ENCODE data around the gene APMAP.

APMAP gene

GRCh38 chr20:24986436-24987015 lies 6.0 kb downstream of the APMAP start:
- DNase-seq, result no peak

GRCh38 chr20:24985802-24986201 lies 6.7 kb downstream of the APMAP start:
- DNase-seq, result no peak

GRCh38 chr20:24984961-24985640 lies 7.5 kb downstream of the APMAP start:
- DNase-seq, result no peak

- no peak for DNase-seq
Measured at GRCh38 chr20:24983896-24984295, 8.7 kb downstream of the APMAP start.

GRCh38 chr20:24981790-24982189 lies 10.8 kb downstream of the APMAP start:
- DNase-seq, result no peak

- DNase-seq, result no peak
Measured at GRCh38 chr20:24981282-24981681, 11.3 kb downstream of the APMAP start.

- DNase-seq, result no peak
Measured at GRCh38 chr20:24980291-24981053, 12.1 kb downstream of the APMAP start.

- no peak for DNase-seq
Measured at GRCh38 chr20:24979036-24979960, 13.3 kb downstream of the APMAP start.

- DNase-seq, result no peak
Measured at GRCh38 chr20:24978513-24978912, 14.0 kb downstream of the APMAP start.

GRCh38 chr20:24977797-24978196 lies 14.8 kb downstream of the APMAP start:
- DNase-seq, result no peak

GRCh38 chr20:24977336-24977735 lies 15.2 kb downstream of the APMAP start:
- no peak for DNase-seq

- DNase-seq, result no peak
Measured at GRCh38 chr20:24972341-24972740, 20.2 kb downstream of the APMAP start.

- no peak for DNase-seq
Measured at GRCh38 chr20:24971376-24972101, 21.0 kb downstream of the APMAP start.

GRCh38 chr20:24970754-24971153 lies 21.8 kb downstream of the APMAP start:
- no peak for DNase-seq

GRCh38 chr20:24970030-24970553 lies 22.5 kb downstream of the APMAP start:
- no peak for DNase-seq

- no peak for DNase-seq
Measured at GRCh38 chr20:24969186-24970029, 23.1 kb downstream of the APMAP start.

GRCh38 chr20:24968278-24968800 lies 24.2 kb downstream of the APMAP start:
- DNase-seq, result no peak

GRCh38 chr20:24966317-24967012 lies 26.1 kb downstream of the APMAP start:
- no peak for DNase-seq

GRCh38 chr20:24965065-24965919 lies 27.3 kb downstream of the APMAP start:
- DNase-seq, result no peak
